Caco-2 (cell line): Measurements from ENCODE around the gene TAC1. TPM values are rescaled to one million over a fixed set of nuclear protein-coding genes. Genes with fewer than 3 reads are reported as not detected.

Experiments
- Bru-seq: library from RNA; stranded (reverse); fragments of 400-500 nt; gene quantifications from one replicate; lab custom pipeline; 2021; lab: Mats Ljungman, UMichigan
- BruChase-seq, 2 experiments: library from RNA; stranded (reverse); fragments of 400-500 nt; gene quantifications; one replicate each; lab custom pipeline; 2021; lab: Mats Ljungman, UMichigan
- BruUV-seq: library from RNA; stranded (reverse); fragments of 400-500 nt; replicated peaks from 2 replicates; lab custom pipeline; 2021; lab: Mats Ljungman, UMichigan
- CTCF ChIA-PET: fragments of 300-600 bp; sonication (Branson Sonifier 250); formaldehyde crosslinking; loops from one replicate; lab custom pipeline; 2022; ENCODE audit warnings: antibody characterized with exemption; lab: Charles Lee
- POLR2A ChIA-PET: fragments of 300-600 bp; sonication (Branson Sonifier 250); formaldehyde crosslinking; loops from one replicate; lab custom pipeline; 2022; ENCODE audit warnings: antibody characterized with exemption; lab: Charles Lee
- DNase-seq, 2 experiments: peaks; one replicate each; pipeline versions ENCODE4 v3.0.0 to v3.0.0-alpha.2; 2020 to 2022
- H3K27me3 ChIP-seq: replicated peaks from 2 replicates; pipeline ENCODE4 v1.6.0; 2011; ENCODE audit warnings: low read length; ENCODE audit not compliant: control insufficient read depth, insufficient read depth
- H3K36me3 ChIP-seq: 2 replicates; pipeline ENCODE4 v1.5.1; 2011; ENCODE audit warnings: low read length; ENCODE audit not compliant: control insufficient read depth, insufficient read depth
- H3K4me1 ChIP-seq: fragments of 250-450 bp; sonication (Bioruptor Pico); 2 replicates; pipeline ENCODE4 v1.5.1; 2020; ENCODE audit warnings: mild to moderate bottlenecking
- H3K4me3 ChIP-seq: 2 replicates; pipeline ENCODE4 v1.5.1; 2011; ENCODE audit warnings: low read depth, mild to moderate bottlenecking, control low read depth, low read length
- H3K9me3 ChIP-seq: fragments of 250-450 bp; sonication (Bioruptor Pico); 2 replicates; pipeline ENCODE4 v1.5.1; 2020; ENCODE audit warnings: mild to moderate bottlenecking, moderate library complexity
- H3K27ac Mint-ChIP-seq: one replicate; pipeline ENCODE4 v1.8.0; 2022; ENCODE audit warnings: mixed read lengths; ENCODE audit not compliant: unreplicated experiment
- H3K27me3 Mint-ChIP-seq: one replicate; pipeline ENCODE4 v1.8.0; 2022; ENCODE audit warnings: mixed read lengths; ENCODE audit not compliant: insufficient read depth, unreplicated experiment
- H3K36me3 Mint-ChIP-seq: one replicate; pipeline ENCODE4 v1.8.0; 2022; ENCODE audit warnings: mild to moderate bottlenecking, mixed read lengths; ENCODE audit not compliant: insufficient read depth, unreplicated experiment
- H3K4me1 Mint-ChIP-seq: one replicate; pipeline ENCODE4 v1.8.0; 2022; ENCODE audit warnings: low read depth, mixed read lengths; ENCODE audit not compliant: unreplicated experiment
- H3K4me3 Mint-ChIP-seq: one replicate; pipeline ENCODE4 v1.8.0; 2022; ENCODE audit warnings: mild to moderate bottlenecking, moderate library complexity, mixed read lengths; ENCODE audit not compliant: unreplicated experiment
- H3K9me3 Mint-ChIP-seq: one replicate; pipeline ENCODE4 v1.8.0; 2022; ENCODE audit warnings: mixed read lengths; ENCODE audit not compliant: unreplicated experiment
- CTCF ChIP-seq, 2 experiments: fragments of 200-600 bp in 1 of 2; IDR thresholded peaks; 1 replicate in 1 of 2; 2 replicates in 1 of 2; pipeline versions ENCODE4 v1.5.1 to v1.8.0; 2011 to 2022; ENCODE audit warnings: antibody characterized with exemption in 1 of 2, control low read depth in 1 of 2, inconsistent platforms in 1 of 2, low read depth in 1 of 2, low read length in 1 of 2, mild to moderate bottlenecking in 1 of 2, moderate library complexity in 1 of 2; ENCODE audit not compliant: insufficient read depth in 1 of 2, severe bottlenecking in 1 of 2, unreplicated experiment in 1 of 2
- intact Hi-C: fragments of 100-400 bp; cut with micrococcal nuclease; formaldehyde crosslinking; loops from one replicate; pipeline ENCODE4 v1.10.0; 2022; ENCODE audit not compliant: unreplicated experiment
- long read RNA-seq: library from polyadenylated mRNA; stranded (forward); transcript quantifications from one replicate; pipeline ENCODE4 v2.0.0, GENCODE V29; 2022
- total RNA-seq: library from RNA; stranded (reverse); gene quantifications from 2 replicates; pipeline ENCODE4 v1.2.3, GENCODE V29; 2022

TAC1 gene
- total RNA-seq: not detected in 2 replicates
- Bru-seq, nascent RNA: not detected
- not detected for BruChase-seq, experiment 1, labeled RNA remaining after a 2-hour chase
- BruChase-seq, experiment 2, labeled RNA remaining after a 6-hour chase: not detected
- long read RNA-seq: 0 reads

GRCh38 chr7:97731736-97732564 lies at the start of gene TAC1:
Gene TAC1 (plus strand): TSS chr7:97732086. CDS start chr7:97732613, 527 bp downstream.
- no peak within 1 kb of the TSS for H3K4me3 Mint-ChIP-seq
- H3K36me3 ChIP-seq: no peaks in the 10 kb centered on the region
- no peaks in the 10 kb centered on the region for H3K36me3 Mint-ChIP-seq
- intact Hi-C loops: no loop called here
- peaks cover 22% of the 10 kb centered on the region for H3K27me3 Mint-ChIP-seq
- H3K27ac Mint-ChIP-seq: no peak within 1 kb of the TSS
- no peak for DNase-seq
- no peak for TF ChIP-seq CTCF (IDR thresholded peaks at IDR 0.05; ENCODE audit: insufficient read depth in 1 of 2, low read depth in 1 of 2, low read length in 1 of 2, severe bottlenecking in 1 of 2, unreplicated experiment in 1 of 2)
- no peaks in the 10 kb centered on the region for H3K4me1 ChIP-seq
- POLR2A ChIA-PET: no interaction called here
- no peaks in the 10 kb centered on the region for H3K9me3 ChIP-seq
- H3K9me3 Mint-ChIP-seq: no peaks in the 10 kb centered on the region
- no TSS peak for BruUV-seq
- no peaks in the 10 kb centered on the region for H3K4me1 Mint-ChIP-seq
- H3K27me3 ChIP-seq: no peaks in the 10 kb centered on the region; the same call in 1 of the 2 replicates
- H3K4me3 ChIP-seq: no peak within 1 kb of the TSS
- CTCF ChIA-PET: no interaction called here

- peaks cover 13% of the 10 kb centered on the region for H3K27me3 Mint-ChIP-seq
- POLR2A ChIA-PET: no interaction called here
- intact Hi-C loops: no loop called here
- H3K4me1 ChIP-seq: no peaks in the 10 kb centered on the region
- no peaks in the 10 kb centered on the region for H3K36me3 ChIP-seq
- H3K4me3 ChIP-seq: no peak overlapping the region
- no peak for DNase-seq
- no peak overlapping the region for H3K4me3 Mint-ChIP-seq
- H3K9me3 ChIP-seq: no peaks in the 10 kb centered on the region
- CTCF ChIA-PET: no interaction called here
- no peaks in the 10 kb centered on the region for H3K27me3 ChIP-seq
- no peak overlapping the region for H3K27ac Mint-ChIP-seq
- H3K9me3 Mint-ChIP-seq: no peaks in the 10 kb centered on the region
- H3K4me1 Mint-ChIP-seq: no peaks in the 10 kb centered on the region
- TF ChIP-seq CTCF (IDR thresholded peaks at IDR 0.05; ENCODE audit: insufficient read depth in 1 of 2, low read depth in 1 of 2, low read length in 1 of 2, severe bottlenecking in 1 of 2, unreplicated experiment in 1 of 2): no peak
- no peaks in the 10 kb centered on the region for H3K36me3 Mint-ChIP-seq
- no TSS peak for BruUV-seq
Observed at GRCh38 chr7:97685952-97686351, 45.9 kb upstream of the TAC1 start.

GRCh38 chr7:97693586-97693985 lies 38.3 kb upstream of the TAC1 start:
- Mint-ChIP-seq H3K9me3 (no peaks in the 10 kb centered on the region), H3K27ac (no peak overlapping the region), H3K27me3 (peaks cover 6% of the 10 kb centered on the region), H3K4me1 (no peaks in the 10 kb centered on the region), H3K4me3 (no peak overlapping the region), H3K36me3 (no peaks in the 10 kb centered on the region)
- no peaks in the 10 kb centered on the region for H3K27me3 ChIP-seq
- BruUV-seq: no TSS peak
- no peak for DNase-seq
- no peak for TF ChIP-seq CTCF (IDR thresholded peaks at IDR 0.05; ENCODE audit: insufficient read depth in 1 of 2, low read depth in 1 of 2, low read length in 1 of 2, severe bottlenecking in 1 of 2, unreplicated experiment in 1 of 2)
- H3K4me3 ChIP-seq: no peak overlapping the region
- H3K9me3 ChIP-seq: no peaks in the 10 kb centered on the region
- POLR2A ChIA-PET: no interaction called here
- no peaks in the 10 kb centered on the region for H3K36me3 ChIP-seq
- CTCF ChIA-PET: no interaction called here
- intact Hi-C loops: no loop called here
- H3K4me1 ChIP-seq: no peaks in the 10 kb centered on the region
